GM19099 (cell line): ENCODE data around the gene VPS8.

ENCODE experiments used
- POLR2A ChIP-seq: IDR thresholded peaks from 3 replicates; pipeline ENCODE4 v1.6.1; 2011; ENCODE audit warnings: low read depth; ENCODE audit not compliant: insufficient read length; ENCODE audit errors: extremely low read depth

VPS8 gene

GRCh38 chr3:184777566-184778356 is 34.2 kb upstream of the VPS8 start:
- TF ChIP-seq POLR2A, result no peak

DNA sequence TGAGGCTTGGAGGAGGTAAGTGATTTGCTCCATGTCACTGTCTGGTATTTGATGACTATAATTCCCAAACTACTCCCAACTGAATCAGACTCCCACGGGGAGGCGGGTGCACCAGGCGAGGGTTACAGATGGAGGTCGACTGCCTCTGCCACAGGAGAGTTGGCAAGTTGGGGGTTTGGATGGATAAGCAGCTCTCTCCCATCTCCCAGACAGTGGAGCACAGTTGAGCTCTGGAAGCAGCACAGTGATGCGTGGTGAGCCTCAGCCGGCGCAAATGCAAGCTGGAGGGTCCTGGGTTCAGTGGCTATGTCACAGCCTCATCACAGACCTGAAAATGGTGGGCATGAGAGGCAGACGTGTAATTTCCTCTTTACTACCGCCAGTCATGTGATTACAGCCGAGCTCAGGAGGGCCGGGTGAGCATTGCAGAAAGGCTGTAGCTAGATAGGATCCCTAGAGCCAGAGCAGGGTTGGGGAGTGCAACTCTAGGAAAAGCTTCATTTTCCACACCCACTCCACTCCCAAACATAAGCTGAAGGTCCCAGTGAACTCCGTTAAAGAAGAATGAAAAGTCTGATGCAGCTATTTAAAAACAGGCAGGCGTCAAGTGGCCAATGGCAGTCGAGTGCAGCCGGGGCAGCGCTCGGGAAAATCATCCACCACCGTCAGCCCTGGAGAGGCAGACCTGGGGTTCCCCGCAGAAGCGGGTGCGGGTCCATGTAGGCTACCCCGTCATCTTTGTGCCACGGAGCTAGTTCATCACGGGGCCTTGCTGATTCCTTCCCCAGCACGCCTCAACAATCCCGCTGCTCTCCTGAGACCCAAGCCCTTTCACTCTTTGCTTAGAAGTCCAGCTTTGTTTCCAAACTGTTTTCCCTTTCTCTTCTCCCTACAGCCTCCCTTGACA is 33.3 kb upstream of the VPS8 start:
- TF ChIP-seq POLR2A, result no peak

DNA sequence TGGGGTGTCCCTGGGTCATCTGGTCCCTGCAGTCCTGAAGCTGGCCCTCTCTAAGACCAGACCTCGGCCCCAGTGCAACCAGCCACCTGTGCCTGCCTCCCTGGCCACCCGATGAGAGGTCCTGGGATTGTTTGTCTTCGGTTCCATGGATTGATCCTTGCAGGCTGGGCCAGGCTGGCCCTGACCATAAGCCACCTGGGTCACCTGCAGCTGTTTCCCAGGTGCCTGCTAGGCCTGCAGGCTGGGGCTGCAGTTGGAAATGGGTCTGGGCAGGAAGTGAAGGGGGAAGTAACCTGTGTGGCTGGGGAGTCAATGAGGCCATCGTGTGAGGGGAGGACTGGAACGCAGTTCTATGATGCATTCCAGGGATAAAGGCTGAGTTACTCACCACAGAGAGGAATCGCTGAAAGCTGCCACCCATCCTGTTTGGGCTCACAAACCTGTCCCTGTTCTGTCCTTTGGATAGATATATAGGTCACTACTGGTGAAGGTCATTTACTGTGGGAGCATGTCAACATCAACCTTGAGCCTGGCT is 30.9 kb upstream of the VPS8 start:
- TF ChIP-seq POLR2A, result no peak

- no peak for TF ChIP-seq POLR2A
These were observed 30.2 kb upstream of the VPS8 start for GRCh38 chr3:184781801-184782200.

- no peak for TF ChIP-seq POLR2A
These were observed 28.6 kb upstream of the VPS8 start for GRCh38 chr3:184783319-184783718.

DNA sequence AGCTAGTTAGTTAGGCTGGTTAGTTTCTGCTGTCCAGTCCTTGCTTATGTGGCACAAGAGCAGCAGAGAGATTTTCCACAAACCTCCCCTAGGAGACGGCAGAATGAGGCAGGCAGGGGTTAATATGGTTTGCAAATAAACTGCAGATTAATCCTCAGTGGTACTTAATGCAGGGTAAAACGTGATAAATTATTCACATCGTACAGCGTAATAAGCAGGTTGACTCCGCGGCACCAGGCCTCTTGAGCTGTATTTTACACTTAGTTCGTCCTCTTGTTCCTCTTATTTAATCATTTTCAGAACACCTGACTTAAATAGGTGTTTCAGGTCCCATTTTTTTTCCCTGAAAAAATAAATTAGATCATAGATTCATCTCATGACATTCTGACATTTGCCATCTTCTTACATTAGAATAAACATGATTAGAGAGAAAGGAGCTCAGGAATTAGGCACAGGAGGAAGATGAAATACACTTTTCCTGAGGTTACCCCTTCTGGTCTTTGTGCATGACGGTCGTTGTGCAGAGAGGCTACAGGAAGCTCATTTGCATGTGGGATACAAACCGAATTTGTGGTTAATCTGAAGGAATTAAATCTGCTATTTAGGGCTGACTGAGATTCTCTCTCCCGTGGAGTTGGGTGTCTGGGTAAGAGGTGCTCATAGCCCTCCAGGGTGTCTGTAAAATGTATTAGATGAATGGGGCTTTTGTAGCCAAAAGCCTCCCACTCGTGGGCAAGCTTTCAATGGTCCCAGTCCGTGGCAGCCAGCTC is 27.1 kb upstream of the VPS8 start:
- TF ChIP-seq POLR2A, result no peak

DNA sequence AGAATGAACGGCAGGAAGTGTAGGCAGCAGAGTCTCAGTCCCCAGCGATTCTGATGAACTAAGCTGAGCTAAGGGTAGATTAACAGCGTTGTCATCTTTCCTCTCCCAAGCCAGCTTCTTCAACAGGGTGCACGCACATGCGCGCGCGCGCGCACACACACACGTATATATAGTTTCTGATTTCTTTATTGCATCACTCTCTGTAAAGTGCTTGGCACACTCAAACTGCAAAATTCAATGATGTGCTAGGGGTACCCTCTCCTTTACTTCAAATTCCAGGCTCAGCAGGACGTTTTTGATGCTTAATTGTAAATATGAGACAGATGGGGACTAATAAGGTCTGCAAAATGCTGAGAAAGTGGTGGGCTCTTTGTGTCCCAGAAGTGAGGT is 26.1 kb upstream of the VPS8 start:
- no peak for TF ChIP-seq POLR2A

- no peak for TF ChIP-seq POLR2A
These were observed 25.6 kb upstream of the VPS8 start for GRCh38 chr3:184786280-184786941.

GRCh38 chr3:184788751-184789150 is 23.2 kb upstream of the VPS8 start:
- TF ChIP-seq POLR2A, result no peak

GRCh38 chr3:184789314-184789998 is 22.5 kb upstream of the VPS8 start:
- TF ChIP-seq POLR2A, result no peak

- no peak for TF ChIP-seq POLR2A
These were observed 20.8 kb upstream of the VPS8 start for GRCh38 chr3:184791171-184791570.

- TF ChIP-seq POLR2A, result no peak
These were observed 16.3 kb upstream of the VPS8 start for GRCh38 chr3:184795522-184796190.

GRCh38 chr3:184796551-184796950 is 15.4 kb upstream of the VPS8 start:
- TF ChIP-seq POLR2A, result no peak
